ENCODE results near the gene IL36B.

Gene IL36B

GRCh38 chr2:113068249-113068648 lies 15.6 kb upstream of the IL36B start:
- TF ChIP-seq, protein P1, sequence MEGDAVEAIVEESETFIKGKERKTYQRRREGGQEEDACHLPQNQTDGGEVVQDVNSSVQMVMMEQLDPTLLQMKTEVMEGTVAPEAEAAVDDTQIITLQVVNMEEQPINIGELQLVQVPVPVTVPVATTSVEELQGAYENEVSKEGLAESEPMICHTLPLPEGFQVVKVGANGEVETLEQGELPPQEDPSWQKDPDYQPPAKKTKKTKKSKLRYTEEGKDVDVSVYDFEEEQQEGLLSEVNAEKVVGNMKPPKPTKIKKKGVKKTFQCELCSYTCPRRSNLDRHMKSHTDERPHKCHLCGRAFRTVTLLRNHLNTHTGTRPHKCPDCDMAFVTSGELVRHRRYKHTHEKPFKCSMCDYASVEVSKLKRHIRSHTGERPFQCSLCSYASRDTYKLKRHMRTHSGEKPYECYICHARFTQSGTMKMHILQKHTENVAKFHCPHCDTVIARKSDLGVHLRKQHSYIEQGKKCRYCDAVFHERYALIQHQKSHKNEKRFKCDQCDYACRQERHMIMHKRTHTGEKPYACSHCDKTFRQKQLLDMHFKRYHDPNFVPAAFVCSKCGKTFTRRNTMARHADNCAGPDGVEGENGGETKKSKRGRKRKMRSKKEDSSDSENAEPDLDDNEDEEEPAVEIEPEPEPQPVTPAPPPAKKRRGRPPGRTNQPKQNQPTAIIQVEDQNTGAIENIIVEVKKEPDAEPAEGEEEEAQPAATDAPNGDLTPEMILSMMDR (IDR thresholded peaks at IDR 0.05) = no peak
- no peak for DNase-seq (ENCODE audit: low spot score)
- no peak overlapping the region for H3K4me3 ChIP-seq
- H3K27ac ChIP-seq = no peak overlapping the region

- no peak for DNase-seq (ENCODE audit: low spot score)
- no peak within 1 kb of the TSS for H3K4me3 ChIP-seq
- no peak within 1 kb of the TSS for H3K27ac ChIP-seq
- TF ChIP-seq, protein P1 (IDR thresholded peaks at IDR 0.05) = no peak
These were observed 15.0 kb upstream of the IL36B start, which contains the start of gene IL1F10 for GRCh38 chr2:113067681-113068080. Gene IL1F10, plus strand, starts transcription at chr2:113067970. Its CDS starts 4,769 bp downstream, at chr2:113072739.

- DNase-seq (ENCODE audit: low spot score) = no peak
- TF ChIP-seq, protein P1 (IDR thresholded peaks at IDR 0.05) = no peak
- Histone ChIP-seq H3K4me3 (no peak overlapping the region), H3K27ac (no peak overlapping the region)
These were observed 12.2 kb upstream of the IL36B start for GRCh38 chr2:113064898-113065297.

DNA sequence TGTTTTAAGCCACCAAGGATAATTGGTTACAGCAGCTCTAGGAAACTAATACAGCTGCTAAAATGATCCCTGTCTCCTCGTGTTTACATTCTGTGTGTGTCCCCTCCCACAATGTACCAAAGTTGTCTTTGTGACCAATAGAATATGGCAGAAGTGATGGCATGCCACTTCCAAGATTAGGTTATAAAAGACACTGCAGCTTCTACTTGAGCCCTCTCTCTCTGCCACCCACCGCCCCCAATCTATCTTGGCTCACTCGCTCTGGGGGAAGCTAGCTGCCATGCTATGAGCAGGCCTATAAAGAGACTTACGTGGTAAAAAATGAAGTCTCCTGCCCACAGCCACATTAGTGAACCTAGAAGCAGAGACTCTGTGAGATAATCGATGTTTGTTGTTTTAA lies 11.6 kb upstream of the IL36B start:
- no peak overlapping the region for H3K27ac ChIP-seq
- TF ChIP-seq, protein P1 (IDR thresholded peaks at IDR 0.05) = no peak

GRCh38 chr2:113061896-113062770 lies 9.5 kb upstream of the IL36B start:
- Histone ChIP-seq H3K4me3 (no peak overlapping the region), H3K27ac (no peak overlapping the region)
- TF ChIP-seq, protein P1 (IDR thresholded peaks at IDR 0.05) = no peak
- no peak for DNase-seq (ENCODE audit: low spot score)

More for the DNA sequence above, 11.6 kb upstream of the IL36B start:
- no peak for DNase-seq (ENCODE audit: low spot score)
- H3K4me3 ChIP-seq = no peak overlapping the region

DNA sequence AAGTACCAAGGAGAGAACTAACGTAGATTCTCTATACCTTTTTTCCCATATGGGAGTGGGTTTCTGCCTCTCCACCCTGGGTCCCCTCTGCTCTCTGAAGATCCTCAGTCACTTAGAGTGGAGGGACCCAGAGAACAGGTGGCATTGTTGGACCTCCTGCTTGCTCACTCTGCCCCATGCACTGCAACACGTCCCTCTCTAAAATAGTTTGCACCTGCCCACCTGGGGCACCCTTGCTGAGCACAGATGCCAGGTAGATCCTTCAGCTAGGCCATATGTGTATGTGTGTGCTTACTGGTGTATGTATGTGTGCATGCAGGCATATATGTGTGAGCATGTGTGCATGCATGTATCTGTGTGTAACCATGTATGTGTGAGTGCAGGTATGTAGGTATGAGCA lies 8.6 kb upstream of the IL36B start:
- TF ChIP-seq, protein P1 (IDR thresholded peaks at IDR 0.05) = no peak
- H3K27ac ChIP-seq = no peak overlapping the region
- no peak overlapping the region for H3K4me3 ChIP-seq
- DNase-seq (ENCODE audit: low spot score) = no peak

- Histone ChIP-seq H3K4me3 (no peak overlapping the region), H3K27ac (no peak overlapping the region)
- no peak for DNase-seq (ENCODE audit: low spot score)
- TF ChIP-seq, protein P1 (IDR thresholded peaks at IDR 0.05) = no peak
These were observed 8.1 kb upstream of the IL36B start for GRCh38 chr2:113060796-113061195.

Measured in coronary artery (tissue), 2 donors.